ENCODE measurements around the gene DCLK1. TPM values are rescaled to one million over a fixed set of nuclear protein-coding genes. Genes with fewer than 3 reads are reported as not detected.

Gene DCLK1
- total RNA-seq, 1 experiment from 2014 or later, result 0.10 TPM

GRCh38 chr13:35744566-35745178, 386.5 kb downstream of the DCLK1 start:
- CTCF ChIA-PET, result no interaction called here
- H3K4me1 ChIP-seq (ENCODE audit: control insufficient read depth in 1 of 2, insufficient read depth in 2 of 2, low read length in 2 of 2), result no peaks in the 10 kb centered on the region

GRCh38 chr13:35744144-35744543, 387.0 kb downstream of the DCLK1 start:
- Histone ChIP-seq H3K9ac (ENCODE audit: low read length) (no peak overlapping the region), H3K4me3 (replicated peaks in 1 of 2; ENCODE audit: low read depth in 1 of 2, low read length in 2 of 2) (no peak overlapping the region), H3K27ac (ENCODE audit: low read depth, low read length) (no peak overlapping the region), H3K27me3 (ENCODE audit: insufficient read depth, low read length) (peaks cover 5% of the 10 kb centered on the region), H2AFZ (ENCODE audit: low read depth, low read length, poor library complexity, severe bottlenecking) (no peak overlapping the region), H3K4me1 (ENCODE audit: control insufficient read depth in 1 of 2, insufficient read depth in 2 of 2, low read length in 2 of 2) (no peaks in the 10 kb centered on the region), H3K9me3 (ENCODE audit: control insufficient read depth in 1 of 2, insufficient read depth in 1 of 2, low read depth in 1 of 2, low read length in 2 of 2) (no peaks in the 10 kb centered on the region), H3K36me3 (ENCODE audit: control insufficient read depth in 1 of 2, insufficient read depth in 2 of 2, low read length in 2 of 2) (no peaks in the 10 kb centered on the region), H4K20me1 (ENCODE audit: insufficient read depth) (no peaks in the 10 kb centered on the region), H3K9me2 (ENCODE audit: insufficient read depth) (no peaks in the 10 kb centered on the region), H3K79me2 (ENCODE audit: insufficient read depth, low read length) (no peaks in the 10 kb centered on the region), H3K4me2 (ENCODE audit: low read length) (no peak overlapping the region)
- intact Hi-C loops (cut with micrococcal nuclease), result no loop called here
- BruUV-seq (replicated peaks), result no TSS peak
- DNase-seq (ENCODE audit: low read depth, low spot score) (no peak), ATAC-seq (no peak)
- ChIA-PET POLR2A (no interaction called here), CTCF (no interaction called here), RAD21 (ENCODE audit: low non-redundant PET in 1 of 2, low total read pairs in 2 of 2, uncharacterized antibody in 2 of 2, unreplicated experiment in 2 of 2) (no interaction called here)
- TF ChIP-seq ATF3 (IDR thresholded peaks at IDR 0.05) (no peak), MAX (IDR thresholded peaks at IDR 0.05) (no peak), RAD21 (IDR thresholded peaks at IDR 0.05; ENCODE audit: low read depth) (no peak), TCF7L2 (IDR thresholded peaks at IDR 0.05; ENCODE audit: borderline replicate concordance, extremely low read depth, insufficient read depth, insufficient read length) (no peak), ZNF274 (IDR thresholded peaks at IDR 0.05; ENCODE audit: low read depth, low read length) (no peak), CTCF (IDR thresholded peaks at IDR 0.05 in 2 of 3, conservative IDR thresholded peaks at IDR 0.05 in 1 of 3; ENCODE audit: borderline replicate concordance in 1 of 3, insufficient read depth in 1 of 3, low read depth in 2 of 3, low read length in 2 of 3) (no peak), SRF (IDR thresholded peaks at IDR 0.05; ENCODE audit: low read depth) (no peak), CEBPB (IDR thresholded peaks at IDR 0.05; ENCODE audit: low read depth) (no peak), SP1 (IDR thresholded peaks at IDR 0.05; ENCODE audit: low read depth) (no peak), ZFX (IDR thresholded peaks at IDR 0.05) (no peak), ELF1 (IDR thresholded peaks at IDR 0.05; ENCODE audit: borderline replicate concordance, low read depth) (no peak), EZH2 (IDR thresholded peaks at IDR 0.05) (no peak), POLR2A (IDR thresholded peaks at IDR 0.05; ENCODE audit: borderline replicate concordance, extremely low read depth, insufficient read depth, insufficient read length) (no peak), FOSL1 (IDR thresholded peaks at IDR 0.05; ENCODE audit: low read depth) (no peak)

More at GRCh38 chr13:35744566-35745178, 386.5 kb downstream of the DCLK1 start:
- no peak overlapping the region for H3K27ac ChIP-seq (ENCODE audit: low read depth, low read length)
- DNase-seq (ENCODE audit: low read depth, low spot score), result no peak
- H3K9ac ChIP-seq (ENCODE audit: low read length), result no peak overlapping the region
- peaks cover 5% of the 10 kb centered on the region for H3K27me3 ChIP-seq (ENCODE audit: insufficient read depth, low read length)
- H3K4me3 ChIP-seq (replicated peaks in 1 of 2; ENCODE audit: low read depth in 1 of 2, low read length in 2 of 2), result no peak overlapping the region
- intact Hi-C loops (cut with micrococcal nuclease), result no loop called here
- no TSS peak for BruUV-seq (replicated peaks)
- H3K9me2 ChIP-seq (ENCODE audit: insufficient read depth), result no peaks in the 10 kb centered on the region
- H4K20me1 ChIP-seq (ENCODE audit: insufficient read depth), result no peaks in the 10 kb centered on the region
- H3K36me3 ChIP-seq (ENCODE audit: control insufficient read depth in 1 of 2, insufficient read depth in 2 of 2, low read length in 2 of 2), result no peaks in the 10 kb centered on the region
- H3K4me2 ChIP-seq (ENCODE audit: low read length), result no peak overlapping the region
- POLR2A ChIA-PET, result no interaction called here
- H2AFZ ChIP-seq (ENCODE audit: low read depth, low read length, poor library complexity, severe bottlenecking), result no peak overlapping the region
- TF ChIP-seq EZH2phosphoT487 (IDR thresholded peaks at IDR 0.05; ENCODE audit: borderline replicate concordance), result no peak
- TF ChIP-seq YY1 (IDR thresholded peaks at IDR 0.05; ENCODE audit: extremely low read depth, insufficient replicate concordance, low read depth, low read length), result no peak
- no peaks in the 10 kb centered on the region for H3K79me2 ChIP-seq (ENCODE audit: insufficient read depth, low read length)
- RAD21 ChIA-PET (ENCODE audit: low non-redundant PET in 1 of 2, low total read pairs in 2 of 2, uncharacterized antibody in 2 of 2, unreplicated experiment in 2 of 2), result no interaction called here
- no peaks in the 10 kb centered on the region for H3K9me3 ChIP-seq (ENCODE audit: control insufficient read depth in 1 of 2, insufficient read depth in 1 of 2, low read depth in 1 of 2, low read length in 2 of 2)
- ATAC-seq, result no peak
